Measurements from ENCODE around the gene P3R3URF.

The P3R3URF gene

GRCh38 chr1:46159516-46159915, 16.8 kb downstream of the P3R3URF start:
- no peak for TF ChIP-seq CTCF (IDR thresholded peaks at IDR 0.05)
- H3K9me3 ChIP-seq: no peaks in the 10 kb centered on the region
- H3K27ac ChIP-seq: no peak overlapping the region
- no peak overlapping the region for H3K4me3 ChIP-seq
- DNase-seq: no peak
- no peaks in the 10 kb centered on the region for H3K4me1 ChIP-seq
- H3K36me3 ChIP-seq: no peaks in the 10 kb centered on the region
- no peaks in the 10 kb centered on the region for H3K27me3 ChIP-seq
- intact Hi-C loops (cut with DNase I; ENCODE audit: low total_unique reads): no loop called here

GRCh38 chr1:46158312-46159281, 17.7 kb downstream of the P3R3URF start:
- Histone ChIP-seq H3K36me3 (no peaks in the 10 kb centered on the region), H3K27ac (no peak overlapping the region), H3K4me3 (no peak overlapping the region), H3K4me1 (no peaks in the 10 kb centered on the region), H3K9me3 (no peaks in the 10 kb centered on the region), H3K27me3 (no peaks in the 10 kb centered on the region)
- no peak for TF ChIP-seq CTCF (IDR thresholded peaks at IDR 0.05)
- intact Hi-C loops (cut with DNase I; ENCODE audit: low total_unique reads): no loop called here
- no peak for DNase-seq

- H3K36me3 ChIP-seq: no peaks in the 10 kb centered on the region
- intact Hi-C loops (cut with DNase I; ENCODE audit: low total_unique reads): no loop called here
- H3K4me1 ChIP-seq: no peaks in the 10 kb centered on the region
- TF ChIP-seq CTCF (IDR thresholded peaks at IDR 0.05): no peak
- H3K27me3 ChIP-seq: no peaks in the 10 kb centered on the region
- no peaks in the 10 kb centered on the region for H3K9me3 ChIP-seq
- no peak overlapping the region for H3K27ac ChIP-seq
- no peak overlapping the region for H3K4me3 ChIP-seq
- DNase-seq: no peak
Observed at GRCh38 chr1:46157916-46158311, 18.4 kb downstream of the P3R3URF start.

- no peaks in the 10 kb centered on the region for H3K9me3 ChIP-seq
- no peak for DNase-seq
- no peaks in the 10 kb centered on the region for H3K27me3 ChIP-seq
- intact Hi-C loops (cut with DNase I; ENCODE audit: low total_unique reads): no loop called here
- no peak for TF ChIP-seq CTCF (IDR thresholded peaks at IDR 0.05)
- H3K4me3 ChIP-seq: no peak overlapping the region
- H3K4me1 ChIP-seq: no peaks in the 10 kb centered on the region
- H3K27ac ChIP-seq: no peak overlapping the region
- H3K36me3 ChIP-seq: no peaks in the 10 kb centered on the region
Observed at GRCh38 chr1:46153732-46154131, 22.6 kb downstream of the P3R3URF start.

- no peak for DNase-seq
- no peak overlapping the region for H3K27ac ChIP-seq
- no peak for TF ChIP-seq CTCF (IDR thresholded peaks at IDR 0.05)
- no peaks in the 10 kb centered on the region for H3K36me3 ChIP-seq
- H3K27me3 ChIP-seq: no peaks in the 10 kb centered on the region
- peaks cover 0 to 3% (median 0%) of the 10 kb centered on the region in 4 donors for H3K4me1 ChIP-seq
- no peak overlapping the region for H3K4me3 ChIP-seq
- intact Hi-C loops (cut with DNase I; ENCODE audit: low total_unique reads): no loop called here
- no peaks in the 10 kb centered on the region for H3K9me3 ChIP-seq
Observed at GRCh38 chr1:46153228-46153627, 23.1 kb downstream of the P3R3URF start.
